Stimulated activated CD4-positive, alpha-beta T cell treated with anti-CD3 and anti-CD28 coated beads, Interleukin-2, amount 100 ng/mL, for 4 hours (primary cell): ENCODE measurements around the gene SERHL2.
A peak's percentile ranks its signal among the peaks of the same experiment; 100 is the strongest.
"Not testable (repeated sequence)": the region's sequence is repeated elsewhere in the genome, so short reads cannot be mapped to it uniquely, and the experiment has no call there.

ENCODE experiments used
- DNase-seq: peaks from one replicate; pipeline ENCODE4 v3.0.0-alpha.2; 2020; ENCODE audit warnings: low read depth

Gene SERHL2

DNA sequence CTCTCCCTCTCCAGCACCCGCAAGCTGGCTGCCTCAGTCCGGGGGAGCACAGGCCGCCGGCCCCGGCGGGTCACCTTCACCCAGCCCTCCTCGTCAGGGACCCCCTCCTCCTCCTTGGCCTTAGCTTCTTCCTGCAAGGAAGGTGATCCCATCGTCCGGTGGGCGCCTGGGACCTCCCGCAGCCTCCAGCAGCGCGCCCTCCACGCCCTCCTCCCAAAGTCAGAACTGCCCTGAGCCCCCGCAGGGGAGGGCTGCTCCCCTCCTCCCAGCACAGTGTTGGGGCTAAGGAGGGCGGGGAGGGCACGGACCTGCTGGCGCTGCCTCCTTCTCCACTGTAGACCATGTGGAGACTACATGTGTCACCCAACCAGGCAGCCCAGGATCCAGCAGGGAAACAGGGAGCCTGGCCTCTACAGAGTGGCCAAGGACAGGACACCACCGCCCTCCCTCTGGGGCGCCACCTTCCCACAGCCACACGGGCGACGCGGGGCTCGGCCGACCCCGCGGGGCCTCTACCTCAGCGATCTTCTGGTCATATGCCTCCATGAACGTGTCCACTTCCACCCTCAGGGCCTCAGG is 22.3 kb downstream of the SERHL2 start:
- not testable (repeated sequence) for DNase-seq

DNA sequence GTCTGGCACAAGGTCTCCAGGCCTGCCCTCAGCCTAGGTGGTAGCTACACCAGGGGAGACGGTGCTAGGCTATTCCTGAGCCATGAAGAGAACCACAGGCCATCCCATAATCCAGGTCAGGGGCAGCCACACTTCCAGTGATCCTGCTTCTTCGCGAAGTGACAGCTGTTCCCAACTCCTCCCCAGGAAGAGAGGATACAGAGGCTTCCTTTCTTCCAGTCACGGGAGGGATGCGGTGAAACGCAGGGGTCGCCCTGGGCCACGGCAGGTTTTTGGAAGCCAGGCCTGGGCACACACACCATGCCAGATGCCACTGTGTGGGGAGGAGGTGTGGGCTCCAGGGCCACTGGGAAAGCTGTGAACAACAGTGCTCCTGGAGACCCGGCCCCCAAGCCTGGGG is 23.4 kb downstream of the SERHL2 start:
- DNase-seq: not testable (repeated sequence)

DNA sequence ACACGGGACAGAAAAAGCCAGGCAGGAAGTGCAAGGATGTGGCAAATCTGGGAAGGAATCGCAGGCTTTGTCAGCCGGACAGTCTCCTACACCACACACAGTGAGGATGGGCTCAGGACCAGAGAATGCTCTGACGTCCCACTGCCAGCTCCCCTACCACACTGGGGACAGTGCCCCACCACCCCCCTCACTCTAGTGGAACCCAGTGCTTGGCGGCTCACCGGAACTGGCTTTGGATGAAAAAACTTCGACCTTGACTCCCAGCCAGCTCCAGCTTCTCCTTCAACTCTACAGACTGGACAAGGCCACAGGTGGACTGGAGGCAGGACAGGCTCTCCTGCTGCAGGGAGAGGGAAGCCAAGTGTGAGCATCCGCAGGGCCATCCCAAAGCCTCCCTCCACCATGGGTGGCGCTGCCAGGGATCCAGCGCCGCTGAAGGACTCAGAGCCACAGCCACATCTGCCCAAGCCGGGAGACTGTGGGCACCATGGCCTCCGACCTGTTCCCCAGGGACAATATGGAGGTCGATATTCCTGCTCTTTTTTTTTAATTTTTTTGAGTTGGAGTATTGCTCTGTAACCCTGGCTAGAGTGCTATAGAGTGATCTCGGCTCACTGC is 24.0 kb downstream of the SERHL2 start:
- DNase-seq: no peak

DNA sequence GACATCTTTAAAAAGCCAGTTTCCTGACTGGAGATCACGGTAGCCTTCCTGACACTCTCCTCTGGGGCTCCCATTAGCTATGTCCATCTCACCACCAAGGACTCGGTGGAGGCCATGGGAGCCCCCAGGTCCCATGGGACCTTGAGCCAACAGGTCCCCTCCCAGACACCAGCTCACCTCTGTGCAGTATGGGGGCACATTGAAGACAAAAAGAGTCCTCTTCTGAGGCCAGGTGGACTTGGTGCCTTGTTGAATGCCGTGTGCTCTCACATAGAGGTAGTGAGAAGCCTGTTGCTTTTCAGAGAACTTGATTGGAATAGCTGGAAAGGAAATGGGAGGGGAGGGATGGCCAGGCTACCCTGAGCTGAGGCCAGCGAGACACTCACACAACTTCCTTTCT is 26.3 kb downstream of the SERHL2 start:
- DNase-seq: not testable (repeated sequence)

DNA sequence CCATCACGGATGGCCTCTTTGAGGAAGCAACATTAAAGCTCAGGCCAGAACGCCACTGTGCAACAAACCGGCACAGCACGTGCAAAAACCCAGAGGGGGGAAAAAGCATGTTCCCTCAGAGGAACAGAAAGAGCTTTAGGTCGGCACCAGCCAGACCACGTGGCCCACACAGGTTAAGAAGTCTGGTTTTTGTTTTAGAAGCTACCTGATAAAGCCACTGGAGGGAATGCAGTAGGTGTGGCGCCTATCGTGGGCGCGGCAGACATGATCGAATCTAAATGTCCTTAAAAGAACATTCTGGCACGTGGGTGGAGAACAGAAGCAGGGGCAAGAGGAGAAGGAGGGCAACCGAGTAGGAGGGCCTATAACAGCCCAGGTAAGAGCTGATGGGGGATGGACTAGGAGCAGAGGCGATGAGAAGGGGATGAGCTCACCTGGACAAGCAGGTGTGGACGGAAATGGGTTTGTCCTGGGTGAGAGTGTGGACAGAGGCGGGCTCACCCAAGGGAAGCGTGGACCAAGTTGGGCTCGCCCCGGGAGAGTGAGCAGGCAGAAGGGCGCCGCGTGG is 27.5 kb downstream of the SERHL2 start:
- not testable (repeated sequence) for DNase-seq

DNA sequence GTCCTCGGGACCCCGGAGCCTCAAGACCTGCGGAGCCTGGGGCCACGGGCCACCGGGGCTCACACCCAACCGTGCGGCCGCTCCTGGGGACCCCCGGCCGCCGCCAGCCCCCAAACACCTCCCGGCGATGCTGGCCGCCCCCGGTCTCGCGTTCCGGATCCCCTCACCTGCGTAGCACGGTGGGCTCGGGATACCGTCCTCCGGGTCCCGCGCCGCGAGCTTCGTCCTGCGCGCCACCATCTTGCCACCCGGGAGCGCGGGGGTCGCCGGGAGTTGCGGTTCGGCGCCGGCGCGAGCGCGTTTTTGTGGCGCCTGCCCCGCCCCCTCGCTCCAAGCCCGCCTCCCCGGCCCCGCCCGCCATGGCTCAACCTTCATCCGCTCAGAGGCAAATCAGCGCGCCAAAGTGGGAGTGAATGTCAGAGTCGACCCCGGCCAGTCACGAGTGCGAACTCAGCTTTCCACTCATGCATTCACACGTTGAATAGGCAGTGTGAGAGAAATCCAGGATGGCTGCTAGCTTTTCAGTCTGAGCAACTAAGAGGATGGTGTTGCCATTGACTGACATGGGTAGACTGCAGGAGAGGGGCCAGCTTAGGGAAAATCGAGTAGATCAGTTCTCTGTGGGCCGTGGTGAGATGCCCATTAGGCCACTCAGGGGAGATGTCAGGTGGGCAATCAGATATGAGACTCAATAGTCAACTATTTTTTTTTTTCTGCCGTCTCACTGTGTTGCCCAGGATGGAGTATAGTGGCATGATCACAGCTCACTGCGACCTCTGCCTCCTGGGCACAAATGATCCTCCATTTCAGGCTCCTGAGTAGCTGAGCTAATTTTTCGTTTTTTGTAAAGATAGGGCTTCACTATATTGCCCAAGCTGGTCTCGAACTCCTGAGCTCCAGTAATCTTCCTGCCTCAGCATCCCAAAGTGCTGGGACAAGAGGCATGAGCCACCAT is 28.3 kb downstream of the SERHL2 start:
- DNase-seq: peak; percentile 75

DNA sequence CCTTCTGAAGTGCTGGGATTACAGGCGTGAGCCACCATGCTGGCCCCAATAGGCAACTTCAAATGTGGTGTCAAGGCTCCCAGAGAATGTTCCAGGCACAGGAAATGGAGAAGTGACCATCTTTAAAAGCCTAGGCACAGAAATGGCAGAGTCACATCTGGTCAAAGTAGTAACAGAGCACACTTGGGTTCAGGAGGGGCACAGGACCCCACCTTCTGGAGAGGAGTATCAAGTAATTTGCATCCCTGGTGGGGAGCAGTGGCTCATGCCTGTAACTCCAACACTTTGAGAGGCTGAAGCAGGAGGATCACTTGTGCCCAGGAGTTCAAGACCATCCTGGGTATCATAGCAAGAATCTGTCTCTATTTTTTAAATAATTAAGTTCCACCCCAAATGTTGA is 29.2 kb downstream of the SERHL2 start:
- no peak for DNase-seq

DNA sequence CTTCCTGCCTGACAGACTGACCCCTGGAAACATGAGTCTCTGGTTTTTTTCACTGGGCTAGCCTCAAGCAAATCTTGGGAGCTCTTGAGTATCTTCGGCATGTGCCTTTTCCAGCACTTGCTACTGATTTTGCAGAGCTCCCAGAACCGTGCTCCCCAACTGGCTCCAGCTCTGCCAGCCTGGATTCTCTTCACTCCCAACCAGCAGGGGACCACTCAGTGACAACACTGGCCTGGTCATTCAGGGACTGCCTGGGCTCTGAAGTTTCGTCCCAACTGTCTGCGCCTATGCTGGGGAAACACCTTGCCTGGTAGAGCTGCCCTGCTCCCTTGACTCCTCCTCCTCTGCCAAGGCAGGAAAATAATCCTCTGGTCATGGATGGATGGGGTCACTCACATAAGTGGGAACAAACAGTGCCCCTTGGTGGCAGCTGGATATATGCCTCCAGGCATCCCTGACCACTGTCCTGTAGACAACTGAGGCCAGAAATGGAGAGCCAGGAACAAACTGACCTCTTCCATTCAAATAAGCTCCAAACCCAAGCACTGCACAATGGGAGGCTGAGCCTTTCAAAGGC is 30.7 kb downstream of the SERHL2 start:
- no peak for DNase-seq

DNA sequence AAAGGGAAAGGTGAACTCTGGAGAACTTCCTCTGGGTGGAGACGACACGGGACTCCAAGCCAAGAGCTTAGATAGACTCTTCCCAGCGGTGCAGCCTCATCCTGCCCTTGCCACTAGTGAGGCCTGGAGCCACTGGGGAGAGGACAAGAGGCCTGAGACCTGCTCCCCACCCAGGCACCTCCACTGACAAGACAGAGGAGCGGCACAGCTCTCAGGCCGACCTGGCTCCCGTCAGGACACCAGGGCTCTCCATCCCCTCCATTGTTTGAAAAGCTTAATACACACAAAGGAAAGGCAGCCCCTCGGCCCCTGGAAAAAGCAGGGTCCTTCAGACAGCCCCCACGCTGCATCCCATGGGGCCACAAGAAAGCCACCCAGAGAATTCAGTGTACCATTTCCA is 31.3 kb downstream of the SERHL2 start:
- DNase-seq: no peak

DNA sequence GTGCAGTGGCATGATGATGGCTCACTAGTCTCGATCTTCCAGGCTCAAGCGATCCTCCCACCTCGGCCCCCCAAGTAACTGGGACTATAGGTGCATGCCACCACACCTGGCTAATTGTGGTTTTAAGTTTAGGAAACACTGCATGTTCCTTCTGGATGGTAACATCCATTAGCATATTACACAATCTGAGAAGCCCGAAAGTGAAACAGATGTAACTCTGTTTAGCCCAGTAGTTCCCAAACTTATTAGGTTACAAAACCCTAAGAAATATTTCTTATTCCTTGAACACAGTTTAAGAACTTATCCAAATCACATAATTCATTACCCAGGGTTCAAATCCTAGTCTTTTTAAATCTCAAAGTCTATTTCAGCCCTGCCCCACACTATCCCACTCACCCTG is 32.6 kb downstream of the SERHL2 start:
- no peak for DNase-seq

DNA sequence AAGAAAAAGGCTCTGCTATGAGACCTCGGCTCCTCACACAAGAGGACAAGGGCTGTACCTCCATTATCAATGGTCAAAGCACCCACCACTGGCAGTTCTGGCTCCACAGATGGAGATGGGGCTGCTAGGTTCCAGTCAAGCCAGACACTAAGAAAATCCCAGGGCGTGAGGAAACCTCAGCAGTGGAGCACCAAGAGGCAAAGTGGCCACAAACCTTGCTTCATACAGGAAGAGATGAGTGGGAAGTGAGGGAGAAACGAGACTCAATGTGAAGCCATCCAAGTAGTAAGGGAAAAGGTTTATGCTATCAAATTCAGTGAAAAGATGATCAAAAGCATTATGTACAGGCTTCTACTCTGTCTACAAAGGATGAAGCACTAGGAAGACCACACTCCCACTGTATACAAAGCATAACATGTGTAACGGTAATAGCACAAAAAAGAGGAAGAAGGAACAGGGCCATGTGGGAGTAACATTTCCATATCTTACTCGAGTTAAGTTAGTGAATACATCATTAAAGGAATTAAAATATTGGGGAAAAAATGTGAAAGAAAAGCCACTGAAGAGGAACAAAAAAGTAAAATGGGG is 33.9 kb downstream of the SERHL2 start:
- DNase-seq: no peak

DNA sequence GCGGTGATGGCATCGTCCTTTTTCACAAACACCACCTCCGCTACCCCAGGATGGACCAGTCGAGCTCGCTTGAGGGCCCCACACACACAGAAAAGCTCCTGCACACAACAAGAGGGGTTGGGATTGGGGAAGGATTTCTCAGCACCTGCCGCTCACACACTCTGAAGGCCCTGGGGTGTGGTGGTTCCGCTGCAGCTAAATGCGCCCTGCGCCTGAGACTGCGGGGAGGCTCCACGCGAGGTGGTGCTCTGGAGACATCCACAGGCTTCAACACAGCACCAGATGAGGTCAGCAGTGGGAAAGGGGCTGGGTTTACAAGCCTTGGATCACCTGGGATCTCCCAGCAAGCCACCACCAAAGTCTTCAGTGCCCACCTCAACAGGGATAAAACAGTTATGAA is 38.2 kb downstream of the SERHL2 start:
- no peak for DNase-seq

DNA sequence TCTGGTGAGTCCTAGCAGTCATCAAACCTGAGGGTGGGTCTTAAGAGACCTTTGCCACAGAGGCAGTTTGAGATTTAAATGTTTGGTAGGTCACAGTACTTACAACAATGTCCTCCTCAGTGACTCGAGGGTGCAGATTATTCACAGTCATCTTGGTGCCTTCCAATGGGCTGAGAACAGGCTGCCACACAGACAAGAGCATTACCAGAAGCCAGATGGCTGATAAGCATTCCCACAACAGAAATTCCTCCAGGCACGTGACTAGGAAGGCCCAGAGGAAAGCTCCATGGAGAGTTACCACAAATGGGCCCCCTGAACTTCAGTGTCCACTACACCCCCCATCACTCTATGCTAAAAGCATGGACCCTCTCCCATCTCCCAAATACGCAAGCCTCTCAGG is 41.7 kb downstream of the SERHL2 start:
- no peak for DNase-seq

DNA sequence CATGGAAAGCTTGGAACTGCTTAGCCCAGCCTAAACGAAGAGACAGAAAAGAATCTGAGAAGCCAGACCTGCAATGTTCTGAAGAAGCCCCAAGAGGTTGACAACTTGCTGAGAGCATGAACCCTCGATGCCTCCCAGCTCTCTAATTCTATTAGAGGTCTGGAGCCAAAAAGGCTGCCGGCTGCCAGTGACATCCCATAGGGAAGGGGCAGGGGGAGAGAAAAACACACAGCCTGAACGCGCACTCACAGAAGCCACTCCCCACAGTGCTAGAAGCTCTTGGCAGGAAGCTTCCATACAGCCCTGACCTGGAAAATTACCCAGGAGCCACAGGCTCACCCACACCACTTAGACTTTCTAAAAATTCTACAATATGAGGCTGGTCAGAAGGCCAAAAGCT is 42.6 kb downstream of the SERHL2 start:
- no peak for DNase-seq

DNA sequence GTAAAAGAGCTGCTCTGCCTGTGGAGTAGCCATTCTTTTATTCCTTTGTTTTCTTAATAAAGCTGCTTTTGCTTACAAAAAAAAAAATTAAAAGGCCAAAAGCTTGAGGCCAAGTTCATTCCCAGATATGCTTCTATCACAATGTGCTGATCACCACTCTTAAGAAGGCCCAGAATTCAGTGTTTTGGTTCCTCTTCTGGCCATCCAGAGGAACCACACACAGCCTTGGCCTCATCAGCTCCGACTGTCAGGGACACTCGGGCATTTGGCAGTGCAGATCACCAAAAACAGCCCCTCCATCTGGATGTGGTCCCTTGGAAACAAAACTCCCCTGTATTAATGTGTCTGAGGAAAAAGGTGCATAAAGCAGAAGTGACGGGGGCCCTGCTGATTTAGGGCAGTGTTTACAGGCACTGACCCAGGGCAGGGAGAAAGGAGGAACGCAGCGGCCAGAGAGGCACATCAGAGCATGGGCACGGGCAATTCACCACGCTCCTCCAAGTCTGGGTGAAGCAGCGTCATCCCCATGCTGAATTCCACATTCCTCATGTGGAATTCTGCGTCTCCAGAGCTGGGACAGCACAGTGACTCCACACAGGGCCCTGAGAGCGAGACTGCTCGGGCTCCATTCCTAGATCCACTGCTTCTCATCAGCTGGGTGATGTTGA is 43.2 kb downstream of the SERHL2 start:
- DNase-seq: no peak

DNA sequence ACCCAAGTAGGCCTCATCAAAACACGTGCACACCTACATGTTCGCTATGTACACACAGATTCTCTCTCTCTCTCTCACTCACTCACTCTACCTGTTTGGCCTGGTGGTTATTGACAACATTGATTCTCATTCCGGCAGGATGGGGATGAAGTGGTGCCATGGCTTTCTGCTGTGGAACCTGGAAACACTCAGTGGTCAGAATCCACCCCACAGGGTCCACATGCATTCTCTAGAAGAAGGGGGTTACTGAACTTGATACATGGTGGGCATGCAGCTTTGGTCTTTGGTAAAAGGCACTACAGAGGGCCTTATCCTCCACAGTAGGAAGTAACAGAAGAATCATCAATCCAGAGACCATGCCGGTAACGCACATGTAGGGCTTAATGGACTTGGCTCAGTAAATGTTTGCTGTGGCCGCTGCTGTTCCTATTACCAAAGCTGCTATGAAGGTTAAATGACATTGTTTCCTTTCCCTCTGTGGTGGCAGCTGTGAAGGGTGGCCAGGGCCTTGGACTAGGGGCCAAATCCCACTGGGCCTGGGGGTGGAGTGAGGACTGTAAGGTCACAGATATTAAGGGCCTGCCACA is 48.2 kb downstream of the SERHL2 start:
- DNase-seq: no peak

DNA sequence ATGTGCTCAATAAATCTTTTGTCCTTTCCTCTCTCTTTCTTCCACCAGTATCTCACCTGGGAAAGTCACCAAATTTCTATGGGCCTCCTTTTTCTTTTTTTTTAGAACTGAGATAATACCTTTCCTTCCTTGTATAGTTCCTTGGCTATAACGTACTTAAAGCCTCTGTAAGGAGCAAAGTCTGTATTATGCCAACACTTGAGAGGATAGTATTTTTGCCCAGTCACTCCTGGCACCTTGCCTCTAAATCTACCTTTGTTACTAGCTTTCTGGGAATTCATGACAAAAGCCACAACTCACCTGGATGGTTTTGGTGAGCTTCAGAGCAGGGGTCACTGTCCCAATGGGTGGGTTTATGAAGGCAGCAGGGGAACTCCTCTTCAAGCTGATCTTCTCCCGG is 48.7 kb downstream of the SERHL2 start:
- no peak for DNase-seq

DNA sequence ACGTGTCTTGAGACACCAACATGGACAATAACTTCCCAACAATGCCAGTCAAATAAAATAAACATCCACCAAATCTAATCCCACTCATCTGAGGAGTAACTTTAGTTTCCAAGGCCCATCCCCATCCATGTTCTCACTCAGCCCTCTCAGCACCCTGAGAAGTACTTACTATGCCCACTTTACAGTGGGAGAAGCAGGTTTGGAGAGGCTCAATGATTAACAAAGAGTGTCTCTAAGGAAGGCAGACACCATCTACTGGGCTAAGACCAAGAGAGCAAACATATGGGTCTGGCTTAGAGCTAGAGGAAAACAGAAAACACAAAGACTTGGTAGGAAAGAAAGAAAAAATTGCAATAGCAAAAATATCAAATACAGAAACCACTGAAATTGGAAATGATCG is 49.7 kb downstream of the SERHL2 start:
- DNase-seq: no peak

DNA sequence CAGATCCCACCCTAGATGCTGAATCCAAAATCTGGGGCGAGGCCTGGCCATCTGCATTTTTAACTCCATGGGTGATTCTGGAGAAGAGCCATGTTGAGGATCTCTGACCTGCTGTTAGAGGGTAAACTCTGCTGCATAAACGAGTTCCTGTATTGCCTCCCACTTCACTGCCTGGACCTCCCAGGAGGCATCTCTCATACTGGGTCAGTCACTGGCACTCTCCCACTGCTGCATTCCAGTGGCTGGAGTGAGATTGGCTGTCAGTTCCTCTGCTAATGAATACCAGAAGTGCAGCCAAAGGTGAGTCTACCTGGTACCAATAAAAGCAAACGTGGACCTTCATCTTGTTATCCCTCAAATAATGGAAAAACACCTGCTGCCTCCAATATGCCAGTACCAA is 50.6 kb downstream of the SERHL2 start:
- DNase-seq: no peak

DNA sequence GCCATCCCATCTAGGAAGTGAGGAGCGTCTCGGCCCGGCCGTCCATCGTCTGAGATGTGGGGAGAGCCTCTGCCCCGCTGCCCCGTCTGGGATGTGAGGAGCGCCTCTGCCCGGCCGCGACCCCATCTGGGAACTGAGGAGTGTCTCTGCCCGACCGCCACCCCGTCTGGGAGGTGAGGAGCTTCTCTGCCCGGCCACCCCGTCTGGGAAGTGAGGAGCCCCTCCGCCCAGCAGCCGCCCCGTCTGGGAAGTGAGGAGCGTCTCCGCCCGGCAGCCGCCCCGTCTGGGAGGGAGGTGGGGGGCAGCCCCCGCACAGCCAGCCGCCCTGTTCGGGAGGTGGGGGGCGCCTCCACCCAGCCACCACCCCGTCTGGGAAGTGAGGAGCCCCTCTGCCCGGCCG is 53.9 kb downstream of the SERHL2 start:
- not testable (repeated sequence) for DNase-seq

DNA sequence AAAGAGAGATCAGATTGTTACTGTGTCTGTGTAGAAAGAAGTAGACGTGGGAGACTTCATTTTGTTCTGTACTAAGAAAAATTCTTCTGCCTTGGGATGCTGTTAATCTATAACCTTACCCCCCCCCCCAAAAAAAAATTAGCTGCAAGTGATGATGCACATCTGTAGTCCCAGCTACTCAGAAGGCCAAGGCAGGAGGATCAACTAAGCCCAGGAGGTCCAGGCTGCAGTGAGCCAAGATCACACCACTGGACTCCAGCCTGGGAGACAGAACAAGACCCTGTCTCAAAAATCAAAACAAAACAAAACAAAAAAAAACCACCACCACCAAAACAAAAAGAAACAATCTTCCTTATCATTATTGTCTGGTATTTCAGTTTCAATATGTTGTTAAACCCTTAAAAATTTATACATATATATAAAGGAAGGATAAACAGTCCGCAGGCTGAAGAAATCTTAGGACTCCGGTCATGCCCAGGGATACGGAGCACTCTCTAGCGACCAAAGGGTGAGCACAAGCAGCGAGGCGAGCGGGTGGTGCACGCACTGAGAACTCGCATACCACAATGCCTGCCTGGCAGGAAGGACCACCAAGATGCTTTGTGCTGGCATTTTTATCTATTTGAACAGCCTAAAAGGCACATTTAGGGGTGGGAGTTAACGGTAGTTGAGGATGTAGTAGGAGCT is 54.5 kb downstream of the SERHL2 start:
- DNase-seq: no peak
